ENCODE measurements around the gene RXRG.
A peak's percentile ranks its signal among the peaks of the same experiment; 100 is the strongest.

RXRG gene

GRCh38 chr1:165408518-165408917 is 36.4 kb downstream of the RXRG start:
- DNase-seq: peak; percentile 14

- no peak for DNase-seq
These were observed 37.5 kb downstream of the RXRG start for GRCh38 chr1:165407398-165407797.

GRCh38 chr1:165403835-165404482 is 41.0 kb downstream of the RXRG start:
- peak; percentile 37 for DNase-seq

GRCh38 chr1:165402517-165403111 is 42.3 kb downstream of the RXRG start:
- no peak for DNase-seq

GRCh38 chr1:165397944-165398343 is 47.0 kb downstream of the RXRG start:
- DNase-seq: peak; percentile 21

- DNase-seq: no peak
These were observed 49.0 kb downstream of the RXRG start for GRCh38 chr1:165395901-165396300.

GRCh38 chr1:165395478-165395877 is 49.4 kb downstream of the RXRG start:
- DNase-seq: no peak

- DNase-seq: peak; percentile 90
These were observed 52.0 kb downstream of the RXRG start for GRCh38 chr1:165392634-165393571.

GRCh38 chr1:165389609-165390008 is 55.3 kb downstream of the RXRG start:
- no peak for DNase-seq

GRCh38 chr1:165387961-165388360 is 57.0 kb downstream of the RXRG start:
- no peak for DNase-seq

GRCh38 chr1:165387505-165387904 is 57.4 kb downstream of the RXRG start:
- no peak for DNase-seq

GRCh38 chr1:165383599-165384405 is 61.1 kb downstream of the RXRG start:
- no peak for DNase-seq

- DNase-seq: no peak
These were observed 61.9 kb downstream of the RXRG start for GRCh38 chr1:165383067-165383466.

- no peak for DNase-seq
These were observed 63.0 kb downstream of the RXRG start for GRCh38 chr1:165381745-165382505.

- no peak for DNase-seq
These were observed 68.1 kb downstream of the RXRG start for GRCh38 chr1:165376811-165377311.

GRCh38 chr1:165376041-165376810 is 68.7 kb downstream of the RXRG start:
- DNase-seq: peak; percentile 49

GRCh38 chr1:165375623-165376022 is 69.3 kb downstream of the RXRG start:
- no peak for DNase-seq

- no peak for DNase-seq
These were observed 73.2 kb downstream of the RXRG start for GRCh38 chr1:165371588-165372225.

- peak; percentile 68 for DNase-seq
These were observed 75.6 kb downstream of the RXRG start for GRCh38 chr1:165369255-165369848.

- DNase-seq: peak; percentile 83
These were observed 77.4 kb downstream of the RXRG start for GRCh38 chr1:165367375-165367993.
